ENCODE measurements around the gene RNF169.

The RNF169 gene

GRCh38 chr11:74707602-74708510 is 40.8 kb upstream of the RNF169 start:
- no peak for TF ChIP-seq ZFX (IDR thresholded peaks at IDR 0.05; ENCODE audit: borderline replicate concordance)
- no peak for TF ChIP-seq CTCF (IDR thresholded peaks at IDR 0.05)
- H3K27ac ChIP-seq, result no peak overlapping the region

- no peak overlapping the region for H3K27ac ChIP-seq
- TF ChIP-seq ZFX (IDR thresholded peaks at IDR 0.05; ENCODE audit: borderline replicate concordance), result no peak
Measured at GRCh38 chr11:74709175-74709574, 39.5 kb upstream of the RNF169 start.

GRCh38 chr11:74710281-74710938 is 38.2 kb upstream of the RNF169 start:
- TF ChIP-seq ZFX (IDR thresholded peaks at IDR 0.05; ENCODE audit: borderline replicate concordance) (no peak), CTCF (IDR thresholded peaks at IDR 0.05) (no peak)

GRCh38 chr11:74713686-74714085 is 35.0 kb upstream of the RNF169 start:
- H3K27ac ChIP-seq, result no peak overlapping the region

More at GRCh38 chr11:74710281-74710938, 38.2 kb upstream of the RNF169 start:
- H3K27ac ChIP-seq, result no peak overlapping the region

GRCh38 chr11:74714904-74715303 is 33.7 kb upstream of the RNF169 start:
- H3K27ac ChIP-seq, result no peak overlapping the region
- TF ChIP-seq CTCF (IDR thresholded peaks at IDR 0.05) (no peak), ZFX (IDR thresholded peaks at IDR 0.05; ENCODE audit: borderline replicate concordance) (no peak)

More at GRCh38 chr11:74713686-74714085, 35.0 kb upstream of the RNF169 start:
- TF ChIP-seq ZFX (IDR thresholded peaks at IDR 0.05; ENCODE audit: borderline replicate concordance) (no peak), CTCF (IDR thresholded peaks at IDR 0.05) (no peak)

- no peak overlapping the region for H3K27ac ChIP-seq
- TF ChIP-seq ZFX (IDR thresholded peaks at IDR 0.05; ENCODE audit: borderline replicate concordance) (no peak), CTCF (IDR thresholded peaks at IDR 0.05) (no peak)
Measured at GRCh38 chr11:74717221-74717969, 31.3 kb upstream of the RNF169 start.

- no peak for TF ChIP-seq ZFX (IDR thresholded peaks at IDR 0.05; ENCODE audit: borderline replicate concordance)
- TF ChIP-seq CTCF (IDR thresholded peaks at IDR 0.05), result no peak
- H3K27ac ChIP-seq, result no peak overlapping the region
Measured at GRCh38 chr11:74719011-74719410, 29.6 kb upstream of the RNF169 start.
